ENCODE measurements around the gene B4GALNT4.
"Not testable (repeated sequence)": the region's sequence is repeated elsewhere in the genome, so short reads cannot be mapped to it uniquely, and the experiment has no call there.

B4GALNT4 gene

DNA sequence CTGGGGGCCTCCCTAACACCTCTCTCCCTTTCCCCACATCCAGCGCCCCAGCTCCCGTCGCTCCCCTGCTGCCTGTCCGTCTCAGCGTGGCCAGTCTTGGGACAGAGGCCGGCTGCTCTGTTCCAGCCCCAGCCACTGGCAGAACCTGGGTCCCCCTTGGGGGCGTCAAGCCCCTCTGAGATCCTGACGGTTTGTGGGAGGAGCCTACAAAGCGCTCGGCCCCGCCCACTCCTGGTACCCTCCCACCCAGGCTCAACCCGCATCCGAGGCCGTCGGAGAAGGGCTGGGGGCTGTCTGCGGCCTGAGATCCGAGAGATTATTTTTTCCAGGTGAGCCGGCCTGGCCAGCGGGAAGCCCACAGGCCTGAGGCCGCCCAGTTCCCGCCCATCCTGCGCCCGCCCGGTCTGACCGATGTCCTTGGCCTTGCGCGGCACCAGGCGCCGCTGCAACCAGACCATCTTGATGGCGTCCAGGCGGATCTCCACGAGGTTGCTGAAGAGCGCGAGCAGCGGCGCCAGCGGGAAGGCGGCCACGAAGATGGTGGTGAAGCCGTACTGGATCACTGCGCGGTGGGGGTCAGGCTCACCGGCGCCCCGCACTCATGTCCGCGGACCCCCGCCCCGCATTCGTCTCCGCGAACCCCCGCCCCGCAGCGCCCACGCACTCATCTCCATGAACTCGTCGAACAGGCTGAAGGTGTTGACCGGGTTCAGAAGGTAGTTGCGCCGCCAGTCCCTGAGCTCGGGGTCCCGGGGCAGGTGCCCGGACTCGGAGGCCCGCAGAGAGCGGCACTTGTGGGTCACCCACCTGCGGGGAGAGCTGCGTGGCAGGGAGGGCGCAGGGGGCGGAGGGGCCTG is 51.0 kb downstream of the B4GALNT4 start:
- DNase-seq (ENCODE audit: low read depth in 2 of 2) = no peak

DNA sequence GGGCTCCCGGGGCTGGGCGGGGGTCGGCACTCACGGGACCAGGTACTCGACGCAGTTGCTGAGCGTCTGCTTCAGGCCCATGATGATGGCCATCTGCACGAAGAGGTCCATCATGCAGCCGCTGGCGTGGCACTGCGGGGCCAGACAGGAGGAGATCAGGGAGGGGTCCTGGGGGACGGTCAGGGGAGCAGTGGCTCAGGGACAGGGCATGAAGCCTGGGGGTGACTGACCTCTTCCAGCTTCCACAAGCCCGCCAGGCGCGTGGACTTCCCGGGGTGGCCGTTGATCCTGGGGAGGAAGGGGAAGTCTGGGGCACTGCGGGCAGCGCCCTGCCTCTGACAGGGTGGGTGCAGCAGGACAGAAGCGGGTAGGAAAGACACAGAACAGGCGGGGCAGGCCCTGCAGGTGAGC is 51.6 kb downstream of the B4GALNT4 start:
- DNase-seq (ENCODE audit: low read depth in 2 of 2) = no peak

DNA sequence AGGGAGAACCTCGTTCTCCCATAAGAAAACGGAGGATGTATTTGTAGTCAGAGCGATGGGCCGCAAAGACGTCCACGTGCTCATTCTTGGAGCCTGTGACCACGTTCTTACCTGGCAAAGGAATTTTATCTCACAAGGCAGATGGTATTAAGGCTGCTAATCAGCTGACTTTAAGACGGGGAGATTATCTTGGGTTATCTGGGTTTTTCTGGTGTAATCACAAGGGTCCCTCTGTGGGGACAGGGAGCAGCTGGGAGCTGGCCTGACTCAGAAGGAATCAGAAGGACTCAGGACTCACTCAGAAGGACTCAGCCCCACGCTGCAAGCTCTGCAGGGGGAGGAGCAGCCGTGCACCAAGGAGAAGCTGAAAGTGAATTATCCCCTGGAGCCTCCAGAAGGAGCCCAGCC is 53.0 kb downstream of the B4GALNT4 start:
- no peak for DNase-seq (ENCODE audit: low read depth in 2 of 2)

DNA sequence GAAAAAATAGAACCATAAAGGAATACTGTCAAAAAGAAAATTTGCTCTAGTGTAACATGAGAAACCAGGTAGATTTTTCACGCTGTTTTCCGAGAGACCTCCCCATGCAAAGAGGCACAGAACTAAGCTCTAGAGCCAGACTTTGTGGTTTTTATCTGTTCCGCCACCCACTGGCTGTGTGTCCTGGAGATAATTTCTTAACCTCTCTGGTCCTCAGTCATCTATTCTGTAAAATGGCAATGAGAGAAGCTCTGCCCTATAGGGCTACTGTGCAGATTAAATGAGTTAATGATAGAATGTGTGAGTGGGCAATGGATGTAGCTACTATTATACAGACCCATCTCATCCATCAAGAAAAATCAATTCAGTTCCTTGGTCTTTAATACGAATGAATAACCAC is 54.9 kb downstream of the B4GALNT4 start:
- no peak for DNase-seq (ENCODE audit: low read depth in 2 of 2)

DNA sequence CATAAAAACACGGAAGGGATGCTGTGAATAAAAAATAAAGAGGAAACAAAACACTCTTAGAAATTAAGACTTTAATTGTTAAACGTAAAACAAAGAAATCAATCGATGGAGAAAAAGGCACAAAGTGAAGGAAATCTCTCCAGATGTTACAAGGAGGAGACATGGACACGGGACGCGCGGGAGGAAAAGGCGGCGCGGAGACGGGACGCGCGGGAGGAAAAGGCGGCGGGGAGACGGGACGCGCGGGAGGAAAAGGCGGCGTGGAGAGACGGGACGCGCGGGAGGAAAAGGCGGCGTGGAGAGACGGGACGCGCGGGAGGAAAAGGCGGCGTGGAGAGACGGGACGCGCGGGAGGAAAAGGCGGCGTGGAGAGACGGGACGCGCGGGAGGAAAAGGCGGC is 55.5 kb downstream of the B4GALNT4 start:
- not testable (repeated sequence) for DNase-seq (ENCODE audit: low read depth in 2 of 2)

DNA sequence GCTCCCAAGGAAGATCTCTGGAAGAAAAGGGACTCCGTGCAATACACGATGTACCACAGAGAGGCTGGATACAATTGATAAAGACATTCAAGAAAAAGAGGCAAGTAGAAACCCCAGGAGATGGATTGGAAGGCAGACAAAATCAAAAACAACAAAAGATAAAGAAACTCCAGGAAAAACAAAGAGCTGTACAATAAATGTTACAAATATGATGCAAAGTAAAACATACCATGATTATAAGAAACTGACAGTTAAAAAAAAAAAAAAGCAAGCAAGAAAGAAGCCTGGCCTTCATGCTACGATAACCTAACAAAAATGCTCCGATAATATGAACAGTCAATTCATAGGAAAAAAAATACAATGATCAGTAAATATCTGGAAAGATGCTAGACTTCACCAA is 56.0 kb downstream of the B4GALNT4 start:
- DNase-seq (ENCODE audit: low read depth in 2 of 2) = no peak

DNA sequence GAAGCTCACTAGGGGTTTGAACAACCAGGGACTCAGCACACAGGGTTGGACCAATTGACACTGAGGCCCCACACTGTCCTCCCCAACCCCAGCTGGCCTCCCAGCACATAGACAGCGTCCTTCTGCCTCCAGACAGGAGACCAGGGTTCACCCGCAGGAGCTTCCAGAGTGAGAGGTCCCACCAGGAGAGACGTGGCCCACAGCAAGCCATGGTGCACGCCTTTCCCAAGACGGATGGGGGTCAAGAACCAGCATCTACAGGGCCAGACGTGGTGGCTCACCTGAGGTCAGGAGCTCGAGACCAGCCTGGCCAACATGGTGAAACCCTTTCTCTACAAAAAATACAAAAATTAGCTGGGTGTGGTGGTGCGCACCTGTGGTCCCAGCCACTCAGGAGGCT is 57.6 kb downstream of the B4GALNT4 start:
- DNase-seq (ENCODE audit: low read depth in 2 of 2) = no peak

DNA sequence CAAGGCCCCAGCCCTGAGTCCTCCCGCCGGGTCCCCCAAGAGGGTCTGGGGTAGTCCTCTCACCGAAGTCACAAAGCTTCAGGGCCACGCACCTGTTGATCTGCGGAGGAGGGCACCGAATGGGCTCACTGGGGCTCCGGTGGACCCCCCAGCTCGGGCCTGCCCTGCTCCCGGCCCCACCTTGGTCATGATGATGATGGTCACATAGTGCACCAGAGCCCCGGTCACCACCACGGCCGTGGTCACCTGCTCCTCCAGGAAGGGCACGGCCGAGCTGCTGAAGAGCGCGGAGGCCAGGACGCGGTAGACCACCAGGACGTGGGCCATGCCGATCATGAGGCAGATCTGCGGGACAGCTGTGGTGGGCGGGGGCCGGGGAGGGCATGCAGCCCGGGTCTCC is 59.0 kb downstream of the B4GALNT4 start:
- DNase-seq (ENCODE audit: low read depth in 2 of 2) = no peak

DNA sequence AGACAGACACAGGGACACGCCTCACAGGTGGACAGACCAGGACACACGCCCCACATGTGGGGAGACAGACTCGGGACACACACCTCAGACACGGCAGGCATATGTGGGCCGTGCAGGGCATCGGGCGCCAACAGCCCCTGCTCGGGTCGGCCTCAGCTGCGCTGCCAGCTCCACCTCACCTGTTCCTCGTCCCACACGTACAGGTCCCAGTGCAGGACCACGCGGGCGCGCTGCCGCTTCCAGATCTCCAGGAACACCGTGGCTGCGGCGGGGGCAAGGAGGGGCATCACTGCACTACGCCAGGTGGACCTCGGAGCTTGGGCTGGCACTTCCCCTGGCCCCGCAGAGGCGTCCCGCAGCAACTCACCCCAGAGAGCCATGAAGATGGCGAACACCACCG is 60.1 kb downstream of the B4GALNT4 start:
- no peak for DNase-seq (ENCODE audit: low read depth in 2 of 2)

DNA sequence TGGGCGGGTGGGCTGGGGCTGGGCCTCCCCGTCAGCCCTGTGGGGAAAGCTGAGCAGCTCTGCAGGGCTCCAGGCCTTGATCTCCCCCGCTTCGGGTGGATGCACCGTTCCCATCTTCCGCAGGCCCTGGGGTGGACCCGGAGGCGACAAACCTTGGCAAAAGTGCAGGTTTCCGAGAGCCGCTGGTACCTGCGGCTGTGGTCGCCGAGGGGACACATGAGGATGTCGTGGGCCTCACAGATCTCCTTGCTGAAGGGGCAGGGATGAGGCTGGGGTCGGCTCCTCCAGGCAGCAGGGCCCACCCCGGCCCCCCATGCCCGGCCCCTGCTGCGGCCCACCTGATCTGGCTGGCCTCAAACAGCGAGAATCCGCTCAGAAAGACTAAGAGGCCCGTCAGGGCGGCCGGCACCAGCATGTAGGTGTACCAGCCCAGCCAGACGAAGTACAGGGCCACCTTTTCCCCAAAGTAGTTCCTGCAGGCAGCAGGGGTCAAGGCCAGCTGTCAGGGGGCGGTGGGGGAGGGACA is 60.7 kb downstream of the B4GALNT4 start:
- DNase-seq (ENCODE audit: low read depth in 2 of 2) = no peak

Data from stimulated activated CD4-positive, alpha-beta T cell treated with anti-CD3 and anti-CD28 coated beads, Interleukin-1b, Interleukin-23, amount 100 ng/mL, for 1 hour (primary cell).